Measurements from ENCODE around the gene MAN1A2.

The MAN1A2 gene

DNA sequence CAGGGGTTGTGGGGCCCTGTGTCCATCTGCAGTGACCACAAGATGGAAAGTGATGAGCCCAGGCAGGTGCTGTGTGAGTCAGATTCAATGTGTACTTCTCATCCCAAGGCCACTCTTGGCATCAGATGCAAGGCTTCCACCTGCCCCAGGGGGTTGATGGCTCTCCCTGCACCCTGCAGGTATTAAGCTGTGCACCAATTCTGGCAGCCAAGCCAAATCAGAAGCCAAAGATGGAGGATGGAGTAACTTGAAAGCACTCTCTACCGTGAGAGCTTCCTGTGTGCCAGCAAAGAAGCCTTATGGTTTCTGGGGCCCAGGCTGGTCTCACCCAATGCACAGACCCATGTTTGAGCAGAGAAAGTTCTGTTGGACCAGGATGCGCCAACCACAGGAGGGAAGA, 194.3 kb downstream of the MAN1A2 start:
- no peak for DNase-seq

- DNase-seq, result no peak
Measured at GRCh38 chr1:117562581-117563491, 195.6 kb downstream of the MAN1A2 start.

- no peak for DNase-seq
Measured at GRCh38 chr1:117563492-117563875, 196.2 kb downstream of the MAN1A2 start.

DNA sequence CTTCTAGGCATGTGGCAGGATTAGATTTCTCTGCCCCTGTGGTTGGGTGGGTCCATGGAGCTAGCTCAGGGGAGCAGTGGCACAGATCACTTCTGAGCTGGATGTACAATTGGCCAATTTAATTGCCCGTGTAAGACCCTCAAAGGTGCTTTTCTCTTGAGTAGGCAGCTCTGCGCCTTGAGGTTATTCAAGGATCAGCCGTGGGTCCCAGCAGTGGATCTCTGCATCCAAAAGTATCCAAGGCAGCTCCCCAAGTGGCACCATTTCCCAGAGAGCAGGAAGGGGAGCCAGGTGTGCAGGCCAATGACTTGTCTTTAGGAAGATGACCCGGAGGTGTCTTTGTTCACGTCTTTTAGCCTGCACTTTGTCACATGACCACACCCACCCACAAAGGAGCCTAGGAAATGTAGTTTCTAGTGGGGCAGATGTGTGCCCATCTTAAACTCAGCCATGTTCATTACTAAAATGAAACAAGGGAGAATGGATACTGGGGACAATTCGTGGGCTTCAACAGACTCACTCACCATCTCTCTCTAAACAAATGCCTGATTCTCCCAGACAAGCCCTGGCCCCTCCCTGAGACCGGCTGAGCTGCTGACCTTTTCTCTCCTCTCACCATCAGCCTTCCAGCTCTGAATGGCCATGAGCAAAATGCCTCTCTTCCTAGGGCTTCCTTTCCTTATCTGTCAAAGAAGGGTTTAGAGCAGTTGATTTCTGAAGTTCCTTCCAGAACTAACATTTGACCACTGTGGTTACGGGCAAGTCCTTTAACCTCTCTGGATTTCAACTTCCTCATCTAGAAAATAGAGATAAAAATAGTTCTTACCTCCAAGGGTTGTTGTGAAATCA, 197.2 kb downstream of the MAN1A2 start:
- DNase-seq, result no peak

- no peak for DNase-seq
Measured at GRCh38 chr1:117565076-117565556, 197.9 kb downstream of the MAN1A2 start.

DNA sequence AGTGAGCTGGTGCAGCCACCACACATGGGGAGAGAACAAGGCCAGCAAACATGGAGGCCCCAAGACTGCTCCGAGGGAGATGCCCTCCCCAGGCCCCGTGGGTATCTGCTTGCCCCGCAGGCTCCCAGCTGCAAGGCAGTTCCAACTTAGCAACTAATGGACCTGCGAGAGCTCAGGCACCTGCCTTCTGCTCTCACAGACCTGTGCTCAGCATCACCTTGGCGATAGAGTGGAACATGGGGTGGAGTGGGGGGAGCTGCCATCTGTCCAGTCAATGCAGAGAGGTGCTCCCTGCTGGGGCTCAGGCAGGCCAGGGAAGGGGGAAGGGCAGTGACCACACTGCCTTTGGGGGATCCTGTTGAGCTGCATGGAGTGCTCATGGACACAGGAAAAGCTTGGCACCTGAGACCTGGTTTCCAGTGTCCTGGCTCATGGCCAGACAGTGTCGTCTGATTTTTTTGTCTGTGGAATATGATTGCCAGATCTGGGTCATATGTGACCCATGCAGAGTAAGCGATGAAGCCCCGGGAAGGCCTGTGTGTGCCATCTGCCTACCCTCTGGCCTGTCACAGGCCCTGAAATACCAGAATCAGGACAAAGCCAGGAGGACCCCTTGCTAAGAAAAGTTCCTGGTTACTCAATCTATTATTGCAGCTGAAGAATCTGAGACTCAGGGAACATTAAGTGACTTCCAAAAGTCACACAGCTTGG, 198.7 kb downstream of the MAN1A2 start:
- no peak for DNase-seq

DNA sequence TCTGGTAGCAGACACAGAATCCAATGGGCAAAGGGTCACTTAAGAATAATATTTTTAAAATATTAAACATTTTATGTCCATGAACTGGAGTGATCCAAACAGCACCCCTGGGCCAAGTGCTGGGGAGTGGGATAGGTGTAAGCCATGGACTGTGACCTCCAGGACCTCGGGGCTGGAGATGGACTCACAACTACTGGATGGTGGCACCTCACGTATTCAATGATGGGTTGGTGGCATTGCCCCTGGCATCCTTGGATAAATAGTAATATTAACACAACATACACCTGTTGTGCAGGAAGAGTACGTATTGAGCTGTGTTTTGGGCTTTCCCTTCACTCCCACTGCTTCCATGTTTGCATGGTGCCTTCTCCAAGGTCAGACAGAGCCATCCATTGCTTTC, 199.3 kb downstream of the MAN1A2 start:
- no peak for DNase-seq

DNA sequence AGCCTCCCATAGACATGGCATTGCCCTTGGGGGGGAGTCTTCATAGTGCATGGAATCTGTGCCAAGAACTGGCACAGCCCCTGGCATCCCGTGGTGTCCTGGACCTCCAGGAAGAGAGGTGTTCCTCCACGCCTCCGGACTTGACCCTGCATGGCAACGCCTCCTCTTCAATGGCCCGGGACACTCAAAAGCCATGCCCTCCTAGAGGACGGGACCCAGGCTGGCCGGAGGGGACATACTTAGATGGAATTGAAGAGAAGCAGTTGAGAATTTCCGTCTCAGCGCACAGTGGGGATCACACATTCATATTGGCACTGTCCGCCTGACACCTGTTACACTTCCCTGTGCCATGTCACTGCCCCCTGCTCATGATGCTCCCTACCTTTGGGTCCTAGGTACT, 200.2 kb downstream of the MAN1A2 start:
- no peak for DNase-seq

GRCh38 chr1:117567976-117568375, 200.7 kb downstream of the MAN1A2 start:
- no peak for DNase-seq

GRCh38 chr1:117568999-117569398, 201.8 kb downstream of the MAN1A2 start:
- no peak for DNase-seq

DNA sequence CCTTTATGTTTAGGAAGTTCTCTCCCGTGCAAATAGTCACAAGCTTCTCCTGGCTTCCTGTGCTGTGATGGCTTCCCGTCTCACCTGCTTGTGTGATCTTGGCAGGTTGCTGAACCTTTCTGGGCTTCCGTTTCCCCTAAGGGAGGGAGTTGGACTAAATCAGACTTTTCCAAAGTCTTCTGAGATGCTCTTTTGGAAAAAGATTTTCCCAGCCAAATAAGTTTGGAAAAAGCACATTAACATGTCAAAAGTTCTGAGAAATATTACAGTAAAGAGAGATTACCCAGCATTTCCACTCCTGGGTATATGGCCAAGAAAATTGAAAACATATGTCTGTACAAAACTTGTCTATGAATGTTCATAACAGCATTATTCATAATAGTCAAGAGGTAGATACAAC, 202.6 kb downstream of the MAN1A2 start:
- no peak for DNase-seq

DNA sequence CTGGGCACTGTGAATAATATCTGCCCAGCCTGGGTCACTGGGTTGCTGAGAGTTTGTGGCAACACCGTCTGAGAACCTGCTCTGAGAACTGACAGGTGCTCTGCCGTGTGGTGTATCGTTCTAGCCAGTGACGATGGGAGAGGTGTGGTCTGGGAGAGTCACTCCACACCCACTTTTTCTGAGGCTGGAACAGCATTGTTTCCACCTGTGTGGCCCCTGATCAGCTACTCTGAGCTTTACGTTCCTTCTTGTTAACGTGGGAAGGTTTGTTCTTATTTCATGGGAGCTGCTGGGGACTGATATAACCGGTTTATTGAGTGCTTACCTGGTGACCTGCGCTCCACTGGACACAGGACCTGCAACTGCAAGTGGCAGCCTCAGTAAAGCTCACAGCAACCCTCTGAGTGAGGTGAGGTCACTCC, 203.8 kb downstream of the MAN1A2 start:
- no peak for DNase-seq

- no peak for DNase-seq
Measured at GRCh38 chr1:117571496-117571895, 204.2 kb downstream of the MAN1A2 start.

GRCh38 chr1:117572546-117572945, 205.3 kb downstream of the MAN1A2 start:
- DNase-seq, result peak; percentile 49

- DNase-seq, result no peak
Measured at GRCh38 chr1:117573386-117574023, 206.3 kb downstream of the MAN1A2 start.

GRCh38 chr1:117574161-117574835, 207.0 kb downstream of the MAN1A2 start:
- DNase-seq, result no peak

- no peak for DNase-seq
Measured at GRCh38 chr1:117575586-117576225, 208.5 kb downstream of the MAN1A2 start.

DNA sequence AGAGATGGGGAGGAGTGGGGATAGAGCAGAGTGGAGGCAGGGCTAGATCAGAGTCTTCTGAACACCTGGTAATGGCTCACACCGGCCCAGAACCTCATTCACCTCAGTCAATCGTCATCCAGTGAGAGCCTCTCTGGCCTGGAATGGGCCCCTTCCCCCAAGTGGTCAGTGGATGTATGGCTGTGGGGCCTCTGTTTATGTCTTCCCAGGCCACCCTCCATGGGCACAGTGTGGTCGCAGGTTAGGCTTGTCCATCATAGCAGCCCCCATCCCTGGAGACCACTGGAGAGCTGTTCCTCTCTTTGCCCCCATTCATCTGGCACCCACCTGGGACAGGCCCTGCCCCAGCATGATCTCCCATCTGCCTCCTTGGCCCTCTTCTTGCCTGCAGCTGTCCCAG, 209.0 kb downstream of the MAN1A2 start:
- DNase-seq, result no peak

DNA sequence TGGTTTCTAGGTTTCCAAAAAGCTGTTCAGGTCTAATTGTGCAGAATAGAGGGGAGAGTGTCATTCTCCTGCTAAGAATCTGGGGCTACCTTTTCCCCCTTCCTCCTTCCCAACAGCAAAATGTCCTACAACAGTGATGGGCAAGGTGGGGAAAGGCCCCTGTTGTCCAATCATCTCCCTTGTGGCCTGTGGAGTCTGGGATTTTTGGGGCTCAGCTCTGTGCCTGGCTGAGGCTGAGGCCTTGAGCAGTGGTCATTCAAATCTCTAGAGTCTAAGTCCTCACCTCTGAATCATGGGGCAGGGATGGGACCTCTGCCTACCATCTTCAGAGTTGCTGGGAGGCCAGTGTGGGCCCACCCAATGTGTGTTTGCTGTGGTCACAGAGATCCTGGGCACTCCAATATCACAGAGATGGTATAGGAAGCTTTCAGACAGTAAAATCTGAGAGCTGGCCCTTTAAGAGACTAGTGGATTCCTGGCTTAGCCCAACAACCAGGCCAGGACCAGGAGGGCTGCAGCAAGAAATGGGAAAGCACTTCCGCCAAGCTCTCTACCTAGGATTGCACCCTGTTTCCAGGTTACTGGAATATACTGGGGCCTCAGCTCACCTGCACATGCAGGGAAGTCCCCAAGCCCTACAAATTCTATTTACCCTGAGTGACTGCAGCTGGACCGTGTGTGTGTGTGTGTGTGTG, 210.1 kb downstream of the MAN1A2 start:
- no peak for DNase-seq

- no peak for DNase-seq
Measured at GRCh38 chr1:117578466-117578865, 211.2 kb downstream of the MAN1A2 start.

Data from CD4-positive, alpha-beta T cell treated with Interleukin-15 for 1 hour (primary cell).